HG03159 (cell line): ENCODE measurements around the gene PITPNM3.

Source experiments
- ATAC-seq: cut with Tn5 transposase; IDR thresholded peaks from one replicate; pipeline ENCODE4 v1.9.1; 2021; ENCODE audit warnings: mild to moderate bottlenecking, moderate library complexity; ENCODE audit not compliant: unreplicated experiment

The PITPNM3 gene

GRCh38 chr17:6502871-6503509 is 53.4 kb downstream of the PITPNM3 start:
- ATAC-seq = no peak

- no peak for ATAC-seq
These were observed 54.2 kb downstream of the PITPNM3 start for GRCh38 chr17:6502142-6502541.

GRCh38 chr17:6501359-6501758 is 55.0 kb downstream of the PITPNM3 start:
- ATAC-seq = no peak

- no peak for ATAC-seq
These were observed 57.3 kb downstream of the PITPNM3 start for GRCh38 chr17:6498901-6499540.

- ATAC-seq = no peak
These were observed 58.0 kb downstream of the PITPNM3 start for GRCh38 chr17:6498356-6498755.

- no peak for ATAC-seq
These were observed 58.7 kb downstream of the PITPNM3 start for GRCh38 chr17:6497496-6498221.

GRCh38 chr17:6496640-6497441 is 59.5 kb downstream of the PITPNM3 start:
- no peak for ATAC-seq

- no peak for ATAC-seq
These were observed 60.3 kb downstream of the PITPNM3 start for GRCh38 chr17:6496116-6496481.

- no peak for ATAC-seq
These were observed 60.8 kb downstream of the PITPNM3 start for GRCh38 chr17:6495450-6496115.

GRCh38 chr17:6494239-6494941 is 62.0 kb downstream of the PITPNM3 start:
- no peak for ATAC-seq

- ATAC-seq = no peak
These were observed 63.3 kb downstream of the PITPNM3 start for GRCh38 chr17:6492892-6493674.

- no peak for ATAC-seq
These were observed 65.2 kb downstream of the PITPNM3 start for GRCh38 chr17:6491071-6491700.

- ATAC-seq = no peak
These were observed 67.3 kb downstream of the PITPNM3 start for GRCh38 chr17:6489016-6489550.

- ATAC-seq = no peak
These were observed 68.3 kb downstream of the PITPNM3 start for GRCh38 chr17:6488008-6488539.

GRCh38 chr17:6487251-6488007 is 68.9 kb downstream of the PITPNM3 start:
- ATAC-seq = no peak

GRCh38 chr17:6485646-6486412 is 70.5 kb downstream of the PITPNM3 start:
- ATAC-seq = no peak

GRCh38 chr17:6483507-6483906 is 72.8 kb downstream of the PITPNM3 start:
- no peak for ATAC-seq
